T-helper 2 cell treated with Interferon-gamma antibody and Interleukin-4, amounts not matched to agents 5 μg/mL and 100 μg/mL, for 36 hours (primary cell): ENCODE measurements around the gene NPEPPS.
"Not testable (repeated sequence)": the region's sequence is repeated elsewhere in the genome, so short reads cannot be mapped to it uniquely, and the experiment has no call there.

Source experiments
- DNase-seq: peaks from one replicate; pipeline ENCODE4 v3.0.0; 2021; ENCODE audit warnings: low spot score
- H3K27ac Mint-ChIP-seq: one replicate; pipeline ENCODE4 v1.8.0; 2021; ENCODE audit warnings: mild to moderate bottlenecking, mixed read lengths
- H3K27me3 Mint-ChIP-seq: one replicate; pipeline ENCODE4 v1.8.0; 2021; ENCODE audit warnings: low read depth, mixed read lengths
- H3K36me3 Mint-ChIP-seq: one replicate; pipeline ENCODE4 v1.8.0; 2021; ENCODE audit warnings: low read depth, mixed read lengths
- H3K4me1 Mint-ChIP-seq: one replicate; pipeline ENCODE4 v1.8.0; 2021; ENCODE audit warnings: low read depth, mixed read lengths
- H3K4me3 Mint-ChIP-seq: one replicate; pipeline ENCODE4 v1.8.0; 2022; ENCODE audit warnings: mild to moderate bottlenecking, moderate library complexity, mixed read lengths
- H3K9me3 Mint-ChIP-seq: one replicate; pipeline ENCODE4 v1.8.0; 2021; ENCODE audit warnings: mixed read lengths

The NPEPPS gene

DNA sequence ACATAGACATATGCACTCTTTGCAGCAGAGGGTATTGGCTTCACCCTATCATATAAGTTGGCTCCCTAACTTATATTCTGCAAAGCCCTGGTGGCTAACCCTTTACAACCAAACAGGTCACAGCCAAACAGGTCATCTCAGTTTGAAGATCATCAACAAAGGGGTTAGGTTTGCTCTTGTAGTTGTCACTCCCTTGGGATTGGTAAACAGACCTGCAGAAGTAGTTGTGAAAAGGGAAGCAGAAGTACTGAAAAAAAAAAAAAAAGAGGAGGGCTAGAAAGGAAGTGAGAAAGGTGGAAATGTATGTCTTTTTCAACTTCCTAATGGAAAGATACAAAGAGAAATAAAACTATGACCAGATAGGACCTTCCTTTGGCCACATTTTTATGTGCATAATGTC lies 8.6 kb upstream of the NPEPPS start:
- H3K27me3 Mint-ChIP-seq, H3K9me3 Mint-ChIP-seq, DNase-seq, H3K4me1 Mint-ChIP-seq, H3K36me3 Mint-ChIP-seq, H3K27ac Mint-ChIP-seq, H3K4me3 Mint-ChIP-seq: not testable (repeated sequence)

DNA sequence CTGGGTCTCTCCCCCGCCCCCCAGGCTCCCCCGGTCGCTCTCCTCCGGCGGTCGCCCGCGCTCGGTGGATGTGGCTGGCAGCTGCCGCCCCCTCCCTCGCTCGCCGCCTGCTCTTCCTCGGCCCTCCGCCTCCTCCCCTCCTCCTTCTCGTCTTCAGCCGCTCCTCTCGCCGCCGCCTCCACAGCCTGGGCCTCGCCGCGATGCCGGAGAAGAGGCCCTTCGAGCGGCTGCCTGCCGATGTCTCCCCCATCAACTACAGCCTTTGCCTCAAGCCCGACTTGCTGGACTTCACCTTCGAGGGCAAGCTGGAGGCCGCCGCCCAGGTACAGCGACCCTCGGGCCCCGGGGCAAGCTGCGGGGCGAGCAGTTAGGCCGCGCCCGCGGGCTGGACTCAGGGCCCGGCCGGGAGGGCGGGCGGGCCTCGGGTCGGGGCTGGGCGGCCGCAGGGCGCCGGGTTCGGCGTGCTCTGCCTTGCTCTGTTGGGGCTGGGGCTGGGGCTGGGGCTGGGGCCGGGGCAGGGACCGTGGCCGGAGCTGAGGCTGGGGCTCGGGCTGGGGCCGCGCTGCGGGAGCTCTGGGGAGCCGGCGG lies 419 bp downstream of the NPEPPS start:
- not testable (repeated sequence) for H3K4me1 Mint-ChIP-seq, H3K36me3 Mint-ChIP-seq, H3K9me3 Mint-ChIP-seq, H3K4me3 Mint-ChIP-seq, H3K27me3 Mint-ChIP-seq, DNase-seq
- peak overlapping the region; percentile 94 for H3K27ac Mint-ChIP-seq

DNA sequence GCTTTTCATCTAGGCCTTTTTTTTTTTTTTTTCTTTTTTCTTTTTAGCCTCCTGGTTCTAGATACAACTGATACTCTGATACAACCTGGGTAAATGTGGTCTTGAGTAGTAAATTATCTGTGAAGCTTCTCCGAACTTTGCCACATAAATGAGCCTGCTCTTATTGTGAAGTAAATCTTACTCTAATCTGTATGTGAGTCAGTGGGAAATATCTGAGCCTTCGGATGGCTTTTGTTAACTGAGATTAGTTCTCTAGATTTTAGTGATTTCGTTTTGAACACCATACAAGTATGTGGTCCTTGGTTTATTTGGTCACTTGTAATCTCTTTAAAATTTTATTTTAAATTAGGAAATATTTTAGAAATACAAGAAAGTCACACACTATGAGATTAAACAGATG lies 8.2 kb downstream of the NPEPPS start:
- not testable (repeated sequence) for H3K4me1 Mint-ChIP-seq, H3K27me3 Mint-ChIP-seq, H3K9me3 Mint-ChIP-seq, H3K4me3 Mint-ChIP-seq, H3K36me3 Mint-ChIP-seq, H3K27ac Mint-ChIP-seq, DNase-seq

DNA sequence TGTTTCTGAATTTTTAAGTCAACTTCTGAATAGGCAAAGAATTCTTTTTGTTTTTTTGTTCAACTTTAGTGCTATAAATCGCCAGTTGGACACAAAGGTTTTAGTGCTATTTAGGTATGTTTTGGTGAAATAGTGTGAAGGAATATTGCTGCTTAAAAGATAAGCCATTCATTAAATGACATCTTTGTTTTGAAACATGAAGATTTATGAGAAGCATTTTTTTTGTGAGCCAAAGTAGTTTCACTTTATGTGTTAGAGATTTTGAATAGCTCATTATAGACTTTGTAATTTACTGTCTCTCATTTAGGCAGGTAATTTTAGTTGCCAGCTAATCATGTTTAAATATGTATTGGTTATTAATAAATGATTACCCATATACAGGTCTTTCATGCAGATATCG lies 10.8 kb downstream of the NPEPPS start:
- not testable (repeated sequence) for H3K9me3 Mint-ChIP-seq, H3K27ac Mint-ChIP-seq, DNase-seq, H3K36me3 Mint-ChIP-seq, H3K27me3 Mint-ChIP-seq, H3K4me3 Mint-ChIP-seq, H3K4me1 Mint-ChIP-seq

DNA sequence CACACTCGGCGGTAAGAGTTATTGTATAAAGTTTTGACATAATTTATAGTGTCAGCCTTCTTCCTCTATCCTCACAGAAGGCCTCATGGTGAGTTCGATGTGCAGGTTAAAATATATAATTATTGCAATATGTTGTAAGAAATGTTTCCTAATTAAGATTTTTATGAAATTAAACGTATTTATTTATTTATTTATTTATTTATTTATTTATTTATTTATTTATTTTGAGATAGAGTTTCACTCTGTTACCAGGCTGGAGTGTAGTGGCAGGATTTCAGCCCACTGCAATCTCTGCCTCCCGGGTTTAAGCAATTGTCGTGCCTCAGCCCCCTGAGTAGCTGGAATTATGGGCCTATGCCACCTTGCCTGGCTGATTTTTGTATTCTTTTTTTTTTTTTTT lies 13.4 kb downstream of the NPEPPS start:
- H3K27me3 Mint-ChIP-seq, H3K4me3 Mint-ChIP-seq, H3K27ac Mint-ChIP-seq, DNase-seq, H3K4me1 Mint-ChIP-seq, H3K9me3 Mint-ChIP-seq: not testable (repeated sequence)
- H3K36me3 Mint-ChIP-seq, result peaks cover 15% of the 10 kb centered on the region

DNA sequence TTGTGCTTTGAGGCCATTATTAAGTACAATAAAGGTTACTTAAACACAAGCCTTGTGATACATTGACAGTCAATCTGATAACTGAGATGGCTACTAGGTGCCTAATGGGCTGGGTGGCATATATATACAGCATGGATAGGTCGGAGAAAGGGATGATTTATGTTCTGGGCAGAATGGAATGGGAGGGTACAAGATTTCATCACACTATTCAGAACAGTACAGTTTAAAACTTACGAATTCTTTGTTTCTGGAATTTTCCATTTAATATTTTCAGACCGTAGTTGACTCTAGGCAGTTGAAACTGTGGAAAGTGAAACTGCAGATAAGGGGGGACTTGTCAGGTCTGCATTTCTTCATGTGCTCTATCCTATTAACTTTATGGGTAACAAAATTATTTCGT lies 23.8 kb downstream of the NPEPPS start:
- H3K36me3 Mint-ChIP-seq, result peaks cover 18% of the 10 kb centered on the region
- not testable (repeated sequence) for H3K4me1 Mint-ChIP-seq, H3K9me3 Mint-ChIP-seq, H3K4me3 Mint-ChIP-seq, H3K27ac Mint-ChIP-seq, H3K27me3 Mint-ChIP-seq, DNase-seq

DNA sequence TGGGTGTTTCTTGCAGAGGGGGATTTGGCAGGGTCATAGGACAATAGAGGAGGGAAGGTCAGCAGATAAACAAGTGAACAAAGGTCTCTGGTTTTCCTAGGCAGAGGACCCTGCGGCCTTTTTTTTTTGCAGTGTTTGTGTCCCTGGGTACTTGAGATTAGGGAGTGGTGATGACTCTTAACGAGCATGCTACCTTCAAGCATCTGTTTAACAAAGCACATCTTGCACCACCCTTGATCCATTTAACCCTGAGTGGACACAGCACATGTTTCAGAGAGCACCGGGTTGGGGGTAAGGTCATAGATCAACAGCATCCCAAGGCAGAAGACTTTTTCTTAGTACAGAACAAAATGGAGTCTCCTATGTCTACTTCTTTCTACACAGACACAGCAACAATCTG lies 25.2 kb downstream of the NPEPPS start:
- peaks cover 15% of the 10 kb centered on the region for H3K36me3 Mint-ChIP-seq

DNA sequence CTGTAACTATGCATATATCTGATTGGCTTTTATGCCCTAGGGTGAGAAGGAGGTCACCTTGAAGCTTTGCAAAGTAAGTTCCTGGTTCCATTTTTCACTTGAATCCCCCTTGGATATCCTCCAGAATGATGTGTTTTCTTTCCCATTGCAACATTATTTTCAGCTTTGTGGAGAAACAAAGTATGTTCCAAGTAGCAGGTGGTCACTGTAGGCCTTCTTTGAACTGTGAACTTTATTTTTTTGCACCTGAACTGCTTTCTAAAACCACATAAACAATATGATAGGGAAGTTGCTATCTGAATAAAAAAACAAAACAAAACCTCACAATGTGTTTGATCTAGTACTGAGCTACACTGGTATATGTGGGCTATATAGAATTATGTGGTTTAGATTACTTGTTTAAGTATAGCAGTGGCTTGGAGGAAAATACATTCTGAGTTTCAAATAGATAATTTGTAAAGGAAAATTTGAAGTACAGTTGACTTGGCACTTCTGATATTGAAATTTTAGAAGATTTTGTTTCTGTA lies 29.7 kb downstream of the NPEPPS start:
- not testable (repeated sequence) for H3K27ac Mint-ChIP-seq, H3K4me3 Mint-ChIP-seq, DNase-seq, H3K27me3 Mint-ChIP-seq, H3K9me3 Mint-ChIP-seq
- H3K36me3 Mint-ChIP-seq, result peaks cover 15% of the 10 kb centered on the region
- H3K4me1 Mint-ChIP-seq, result peaks cover 11% of the 10 kb centered on the region

More for the DNA sequence above, 25.2 kb downstream of the NPEPPS start:
- H3K9me3 Mint-ChIP-seq, DNase-seq, H3K4me3 Mint-ChIP-seq, H3K27me3 Mint-ChIP-seq, H3K27ac Mint-ChIP-seq: not testable (repeated sequence)
- H3K4me1 Mint-ChIP-seq, result peaks cover 13% of the 10 kb centered on the region

DNA sequence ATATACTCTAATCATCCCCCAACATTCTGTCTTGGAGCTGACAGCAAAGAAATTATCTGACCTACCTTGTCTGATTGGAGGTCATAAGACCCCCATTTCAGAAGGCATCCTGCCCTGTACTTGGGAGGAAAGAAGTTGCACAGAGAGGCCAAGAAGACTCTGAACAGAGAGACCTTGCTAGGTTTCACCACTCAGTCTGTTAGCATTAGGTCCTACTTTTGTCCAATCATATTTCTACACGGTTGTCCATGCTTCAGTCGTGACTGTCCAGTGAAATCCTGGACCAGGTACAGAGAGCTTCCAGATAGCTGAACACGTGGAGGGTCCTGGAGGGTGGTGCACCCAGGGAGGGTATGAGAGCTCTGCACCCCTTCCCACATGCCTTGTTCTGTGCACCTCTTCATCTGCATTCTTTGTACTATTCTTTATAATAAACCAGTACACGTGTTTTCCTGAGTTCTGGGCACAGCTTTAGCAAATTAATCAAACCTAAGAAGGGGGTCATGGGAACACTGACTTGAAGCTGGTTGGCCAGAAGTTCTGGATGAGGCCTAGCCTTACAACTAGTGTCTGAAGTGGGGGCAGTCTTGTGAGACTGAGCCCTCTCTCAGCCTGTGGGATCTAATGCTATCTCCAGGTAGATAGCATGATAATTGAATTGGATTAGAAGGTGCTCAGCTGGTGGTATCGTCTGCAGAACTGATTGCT lies 30.9 kb downstream of the NPEPPS start:
- H3K4me3 Mint-ChIP-seq, H3K36me3 Mint-ChIP-seq, H3K27ac Mint-ChIP-seq, DNase-seq, H3K9me3 Mint-ChIP-seq, H3K27me3 Mint-ChIP-seq: not testable (repeated sequence)
- H3K4me1 Mint-ChIP-seq, result peaks cover 11% of the 10 kb centered on the region

DNA sequence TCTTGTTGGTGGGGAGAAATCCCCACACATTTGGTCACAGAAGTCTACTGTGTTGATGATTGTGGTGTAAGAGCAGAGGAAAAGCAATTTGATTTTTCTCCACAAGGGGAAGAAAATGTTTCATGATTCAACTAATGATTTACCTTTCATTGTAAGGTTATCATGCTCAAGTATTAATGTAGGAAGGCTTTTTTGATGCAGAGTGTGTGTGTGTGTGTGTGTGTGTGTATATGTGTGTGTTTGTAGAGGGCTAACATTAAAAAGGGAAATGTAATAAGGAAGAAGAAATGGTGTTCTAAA lies 31.4 kb downstream of the NPEPPS start:
- not testable (repeated sequence) for H3K4me3 Mint-ChIP-seq, DNase-seq, H3K36me3 Mint-ChIP-seq, H3K9me3 Mint-ChIP-seq, H3K27ac Mint-ChIP-seq, H3K27me3 Mint-ChIP-seq
- peaks cover 12% of the 10 kb centered on the region for H3K4me1 Mint-ChIP-seq

DNA sequence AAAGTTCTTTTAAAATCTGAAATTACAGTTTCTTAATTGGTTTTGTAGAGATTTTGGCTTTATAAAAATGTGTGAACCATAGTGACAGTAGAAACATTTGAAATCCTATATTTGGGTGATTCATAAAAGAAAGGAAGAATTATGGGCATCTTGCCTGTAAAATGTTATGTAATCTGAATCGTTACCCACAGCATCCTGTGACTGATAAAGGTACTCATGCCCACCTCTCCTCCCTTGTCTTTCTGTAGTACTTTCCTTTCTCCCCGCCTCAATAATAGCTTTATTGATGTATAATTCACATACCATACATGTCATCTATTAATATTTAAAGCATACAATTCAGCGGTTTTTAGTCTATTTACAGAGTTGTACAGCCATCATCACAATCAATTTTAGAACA lies 36.4 kb downstream of the NPEPPS start:
- not testable (repeated sequence) for H3K9me3 Mint-ChIP-seq, H3K27me3 Mint-ChIP-seq, H3K4me1 Mint-ChIP-seq, H3K4me3 Mint-ChIP-seq, H3K27ac Mint-ChIP-seq, DNase-seq
- H3K36me3 Mint-ChIP-seq, result peaks cover 10% of the 10 kb centered on the region

DNA sequence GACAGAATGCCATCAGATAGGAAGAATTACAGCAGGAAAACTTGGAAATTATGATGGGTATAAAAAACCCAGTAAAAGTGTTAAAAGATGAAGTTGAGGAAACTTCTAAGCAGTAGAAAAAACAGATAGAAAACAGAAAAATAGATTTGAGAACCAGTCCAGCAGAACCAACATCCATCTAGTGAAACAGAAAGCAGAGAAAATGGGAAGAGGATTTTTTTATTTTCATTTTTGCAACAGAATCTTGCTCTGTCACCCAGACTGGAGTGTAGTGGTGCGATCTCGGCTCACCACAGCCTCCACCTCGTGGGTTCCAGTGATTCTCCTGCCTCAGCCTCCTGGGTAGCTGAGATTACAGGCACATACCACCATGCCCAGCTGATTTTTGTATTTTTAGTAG lies 41.7 kb downstream of the NPEPPS start:
- Mint-ChIP-seq H3K27ac (peak overlapping the region; percentile 32), H3K36me3 (peaks cover 13% of the 10 kb centered on the region)
- H3K4me1 Mint-ChIP-seq, DNase-seq, H3K4me3 Mint-ChIP-seq, H3K9me3 Mint-ChIP-seq, H3K27me3 Mint-ChIP-seq: not testable (repeated sequence)

DNA sequence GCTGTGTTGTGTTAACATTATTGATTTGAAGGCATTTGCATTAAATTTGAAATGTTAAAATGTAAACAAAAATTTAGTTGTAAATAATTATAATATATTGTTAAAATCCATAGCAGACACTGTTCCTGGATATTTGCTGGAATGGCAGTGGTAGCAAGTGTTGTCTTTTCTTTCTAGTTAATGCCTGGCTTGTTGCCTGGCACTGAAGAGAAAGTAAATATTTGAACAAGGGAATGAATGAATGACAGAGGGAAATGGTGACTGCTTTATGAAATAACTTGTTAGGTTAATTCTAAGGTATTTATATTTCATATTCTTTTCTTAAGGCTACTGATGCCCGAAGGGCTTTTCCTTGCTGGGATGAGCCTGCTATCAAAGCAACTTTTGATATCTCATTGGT lies 51.5 kb downstream of the NPEPPS start:
- not testable (repeated sequence) for H3K9me3 Mint-ChIP-seq, H3K27me3 Mint-ChIP-seq, H3K4me3 Mint-ChIP-seq, H3K36me3 Mint-ChIP-seq, DNase-seq, H3K4me1 Mint-ChIP-seq, H3K27ac Mint-ChIP-seq

DNA sequence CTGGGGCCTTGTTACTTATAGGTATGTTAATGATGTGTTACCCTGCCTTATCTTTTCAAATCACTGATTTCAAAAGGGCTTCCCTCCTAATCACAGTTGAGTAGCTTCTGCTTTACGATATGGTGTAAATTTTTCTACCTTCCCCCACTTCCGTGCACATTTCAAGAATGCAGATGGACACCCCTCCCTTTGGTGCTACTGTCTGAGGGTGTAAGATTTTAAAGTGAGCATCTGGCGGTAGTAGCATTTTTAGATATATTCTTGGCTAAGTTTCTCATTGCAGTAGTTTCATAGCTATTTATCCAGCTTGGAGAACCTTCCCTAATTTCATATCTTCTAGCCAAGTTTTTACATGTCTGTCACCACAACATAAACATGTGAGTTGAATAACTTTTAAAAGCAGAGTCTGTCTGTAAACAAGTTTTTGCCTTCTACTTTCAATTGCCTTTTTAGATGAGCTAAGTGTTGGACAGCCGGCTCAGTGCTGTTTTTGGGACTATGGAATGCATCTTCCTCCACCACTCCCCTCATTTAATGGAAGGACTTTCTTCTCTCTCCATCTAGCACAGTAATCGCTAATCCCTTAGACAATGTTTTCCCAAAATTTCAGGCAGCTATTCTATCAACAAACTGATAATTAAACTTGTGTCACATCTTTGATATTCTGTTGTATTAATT lies 55.6 kb downstream of the NPEPPS start:
- H3K27me3 Mint-ChIP-seq, DNase-seq, H3K9me3 Mint-ChIP-seq, H3K4me1 Mint-ChIP-seq, H3K4me3 Mint-ChIP-seq, H3K27ac Mint-ChIP-seq: not testable (repeated sequence)
- H3K36me3 Mint-ChIP-seq, result peaks cover 13% of the 10 kb centered on the region
